Heart right ventricle (tissue), 16 donors: Measurements from ENCODE around the gene CCL25. TPM values are rescaled to one million over a fixed set of nuclear protein-coding genes. Genes with fewer than 3 reads are reported as not detected.

Experiments
- ATAC-seq, 8 donors: fragments of 200-7000 bp; cut with Tn5 transposase; one replicate each; pipeline ENCODE4 v1.9.1; 2020; ENCODE audit warnings: mild to moderate bottlenecking in 8 of 8, moderate library complexity in 8 of 8, moderate number of reproducible peaks in 1 of 8
- DNase-seq, 2 donors: peaks; one replicate each; pipeline ENCODE4 v3.0.0-alpha.2; 2020
- H3K27ac ChIP-seq, 10 donors: fragments of 200-600 bp; sonication (generic) in 2 of 10; one replicate each; pipeline versions ENCODE4 v1.5.0 to v1.8.0; 2020 to 2022; ENCODE audit warnings: mild to moderate bottlenecking in 3 of 10
- H3K27me3 ChIP-seq, 7 donors: fragments of 200-600 bp; one replicate each; pipeline ENCODE4 v1.8.0; 2021 to 2022; ENCODE audit warnings: mild to moderate bottlenecking in 2 of 7
- H3K36me3 ChIP-seq, 9 donors: fragments of 200-600 bp; sonication (generic) in 1 of 9; one replicate each; pipeline versions ENCODE4 v1.5.0 to v1.8.0; 2020 to 2022; ENCODE audit warnings: mild to moderate bottlenecking in 2 of 9
- H3K4me1 ChIP-seq, 9 donors: fragments of 200-600 bp; sonication (generic) in 1 of 9; one replicate each; pipeline versions ENCODE4 v1.5.0 to v1.8.0; 2020 to 2022; ENCODE audit warnings: mild to moderate bottlenecking in 4 of 9
- H3K4me3 ChIP-seq, 10 donors: fragments of 200-600 bp; sonication (generic) in 2 of 10; one replicate each; pipeline versions ENCODE4 v1.5.0 to v1.8.0; 2020 to 2022; ENCODE audit warnings: mild to moderate bottlenecking in 7 of 10, moderate library complexity in 2 of 10
- H3K9me3 ChIP-seq, 11 donors: fragments of 200-600 bp in 10 of 11; sonication (generic) in 2 of 11; one replicate each; pipeline versions ENCODE4 v1.5.0 to v1.8.0; 2013 to 2022; ENCODE audit warnings: mild to moderate bottlenecking in 2 of 11, control low read depth in 1 of 11, moderate library complexity in 1 of 11
- WGBS, 2 donors: extraction: QIAGEN DNeasy Blood & Tissue Kit; methylation state at CpG; one replicate each; pipeline ENCODE4 v1.1.7; 2013; ENCODE audit warnings: inconsistent platforms in 1 of 2; 5-methylcytosine and 5-hydroxymethylcytosine counted together
- intact Hi-C, 10 donors: fragments of 100-400 bp; cut with DNase I; formaldehyde crosslinking; loops; one replicate each; pipeline versions ENCODE4 v1.11.1 to v1.14.2; 2022
- polyA plus RNA-seq, 2 donors: library from polyadenylated mRNA; stranded (reverse); fragments of 200-250 nt; gene quantifications; one replicate each; pipeline ENCODE4 v1.2.3, GENCODE V29; 2013
- total RNA-seq, 10 donors: library from RNA; stranded (reverse); fragmentation: NEBNext Ultra II Directional in 3 of 10; extraction: Animal tissue kit (Norgen Biotek cat#: 25700) in 3 of 10; gene quantifications; one replicate each; pipeline versions ENCODE4 v1.2.1 to v1.2.4, GENCODE V29; 2021 to 2023
- TF ChIP-seq, protein P1 (sequence below), 9 donors: fragments of 200-600 bp; sonication (generic) in 2 of 9; IDR thresholded peaks; one replicate each; pipeline versions ENCODE4 v1.5.0 to v1.8.0; 2021 to 2022; ENCODE audit warnings: antibody characterized with exemption in 9 of 9, mild to moderate bottlenecking in 5 of 9, moderate library complexity in 1 of 9
- donor health status: Arrhythmogenic right ventricular cardiomyopathy.
- donor health status: ischemic (EF 13 %, LVEDD 7.1; RV severe dilation, severe dysfunction).
- donor health status: healthy with polysubstance abuse.
- donor health status: DM: no; HTN: yes; CAD: no.
- donor health status: DM: no; HTN: no; CAD: no.
- donor health status: ischemic (EF 25% LVEDD 6.9; RV normal size, moderate dysfunction).
- donor health status: ischemic (EF 25% LVEDD 5.7; RV mildly dilated, moderate dysfunction).
- donor health status: healthy.
- donor health status: DM: yes; HTN: yes; CAD: no.
- donor health status: Ischemic cardiomyopathy.
- donor health status: ischemic (EF 35%, LVEDD 5.7; RV mildly dilated, moderate dysfunction).
- donor health status: nonischemic (EF 11% LVEDD 7.7; RV severe dilation, severe dysfunction).
- donor health status: DM: yes; HTN: yes; CAD: no.
- donor health status: PGD.
- donor health status: ischemic (EF 29% LVEDD 5.4; RV normal size, mild dysfunction).
- donor health status: nonischemic (EF 23%, LVEDD 6.1; RV moderate dilation, normal function).

Gene CCL25
- total and polyA plus RNA-seq, 12 donors, result not detected

- Histone ChIP-seq H3K27me3 (peaks cover 0 to 37% (median 7%) of the 10 kb centered on the region in 7 donors), H3K36me3 (no peaks in the 10 kb centered on the region), H3K9me3 (peaks cover 0 to 5% (median 0%) of the 10 kb centered on the region in 11 donors), H3K4me3 (no peak overlapping the region), H3K4me1 (no peaks in the 10 kb centered on the region), H3K27ac (no peak overlapping the region)
- TF ChIP-seq, protein P1, sequence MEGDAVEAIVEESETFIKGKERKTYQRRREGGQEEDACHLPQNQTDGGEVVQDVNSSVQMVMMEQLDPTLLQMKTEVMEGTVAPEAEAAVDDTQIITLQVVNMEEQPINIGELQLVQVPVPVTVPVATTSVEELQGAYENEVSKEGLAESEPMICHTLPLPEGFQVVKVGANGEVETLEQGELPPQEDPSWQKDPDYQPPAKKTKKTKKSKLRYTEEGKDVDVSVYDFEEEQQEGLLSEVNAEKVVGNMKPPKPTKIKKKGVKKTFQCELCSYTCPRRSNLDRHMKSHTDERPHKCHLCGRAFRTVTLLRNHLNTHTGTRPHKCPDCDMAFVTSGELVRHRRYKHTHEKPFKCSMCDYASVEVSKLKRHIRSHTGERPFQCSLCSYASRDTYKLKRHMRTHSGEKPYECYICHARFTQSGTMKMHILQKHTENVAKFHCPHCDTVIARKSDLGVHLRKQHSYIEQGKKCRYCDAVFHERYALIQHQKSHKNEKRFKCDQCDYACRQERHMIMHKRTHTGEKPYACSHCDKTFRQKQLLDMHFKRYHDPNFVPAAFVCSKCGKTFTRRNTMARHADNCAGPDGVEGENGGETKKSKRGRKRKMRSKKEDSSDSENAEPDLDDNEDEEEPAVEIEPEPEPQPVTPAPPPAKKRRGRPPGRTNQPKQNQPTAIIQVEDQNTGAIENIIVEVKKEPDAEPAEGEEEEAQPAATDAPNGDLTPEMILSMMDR (IDR thresholded peaks at IDR 0.05), result no peak
- ATAC-seq, result no peak
- no peak for DNase-seq
- WGBS, 2 donors, result 94 to 95% methylated on average over 13 of the region's 13 CpGs
- intact Hi-C loops, result no loop called here
Measured at GRCh38 chr19:8086849-8087248, 34.3 kb downstream of the CCL25 start.

GRCh38 chr19:8087876-8088275 is 35.3 kb downstream of the CCL25 start:
- Histone ChIP-seq H3K4me1 (no peaks in the 10 kb centered on the region), H3K9me3 (peaks cover 0 to 5% (median 0%) of the 10 kb centered on the region in 11 donors), H3K4me3 (no peak overlapping the region), H3K27ac (no peak overlapping the region), H3K36me3 (no peaks in the 10 kb centered on the region), H3K27me3 (peaks cover 0 to 37% (median 7%) of the 10 kb centered on the region in 7 donors)
- ATAC-seq (no peak), DNase-seq (no peak)
- TF ChIP-seq, protein P1 (IDR thresholded peaks at IDR 0.05), result no peak
- 95 to 97% methylated on average over 15 of the region's 15 CpGs for WGBS, 2 donors
- intact Hi-C loops, result no loop called here

DNA sequence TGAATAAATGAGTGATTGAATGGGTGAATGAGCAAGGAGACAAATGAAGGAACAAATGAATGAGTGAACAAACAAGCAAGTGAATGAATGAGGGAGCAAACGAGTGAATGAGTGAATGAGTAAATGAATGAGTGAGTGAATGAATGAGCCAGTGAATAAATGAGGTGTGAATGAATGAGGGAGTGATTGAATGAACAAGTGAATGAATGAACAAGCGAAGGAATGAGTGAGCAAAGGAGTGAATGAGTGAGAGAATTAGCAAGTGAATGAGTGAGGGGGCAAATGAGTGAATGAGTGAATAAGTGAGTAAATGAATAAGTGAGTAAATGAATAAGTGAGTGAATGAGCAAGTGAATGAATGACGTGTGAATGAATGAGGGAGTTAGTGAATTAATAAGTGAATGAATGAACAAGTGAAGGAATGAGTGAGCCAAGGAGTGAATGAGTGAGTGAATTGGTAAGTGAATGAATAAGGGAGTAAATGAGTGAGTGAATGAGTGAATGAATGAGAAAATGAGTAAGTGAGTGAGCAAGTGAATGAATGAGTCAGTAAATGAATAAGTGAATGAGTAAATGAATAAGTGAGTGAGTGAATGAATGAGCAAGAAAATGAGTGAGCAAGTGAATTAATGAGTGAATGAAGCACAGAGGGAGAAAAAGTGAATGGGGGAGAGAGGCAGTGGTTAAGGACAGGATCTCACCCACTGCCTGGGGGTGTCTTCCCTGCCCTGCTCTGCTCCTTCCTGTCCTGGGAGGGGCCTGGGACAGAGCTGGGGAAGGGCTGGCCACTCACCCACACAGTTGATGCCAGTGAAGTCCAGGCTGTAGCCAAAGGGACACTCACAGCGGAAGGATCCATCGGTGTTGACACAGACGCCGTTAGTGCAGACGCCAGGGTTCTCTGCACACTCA is 36.4 kb downstream of the CCL25 start:
- Histone ChIP-seq H3K27me3 (peaks cover 0 to 37% (median 7%) of the 10 kb centered on the region in 7 donors), H3K4me3 (no peak overlapping the region), H3K4me1 (no peaks in the 10 kb centered on the region), H3K36me3 (no peaks in the 10 kb centered on the region), H3K27ac (no peak overlapping the region), H3K9me3 (peaks cover 0 to 11% (median 0%) of the 10 kb centered on the region in 11 donors)
- DNase-seq (no peak), ATAC-seq (no peak)
- TF ChIP-seq, protein P1 (IDR thresholded peaks at IDR 0.05), result no peak
- 58 to 76% methylated on average over 8 of the region's 8 CpGs for WGBS, 2 donors
- intact Hi-C loops, result no loop called here

- 79 to 83% methylated on average over 19 of the region's 19 CpGs for WGBS, 2 donors
- intact Hi-C loops, result no loop called here
Measured at GRCh38 chr19:8089664-8090601, 37.4 kb downstream of the CCL25 start.

More at GRCh38 chr19:8089664-8090601, 37.4 kb downstream of the CCL25 start:
- Histone ChIP-seq H3K27ac (no peak overlapping the region), H3K4me1 (no peaks in the 10 kb centered on the region), H3K4me3 (no peak overlapping the region), H3K9me3 (peaks cover 0 to 20% (median 8%) of the 10 kb centered on the region in 11 donors), H3K27me3 (peaks cover 0 to 34% (median 7%) of the 10 kb centered on the region in 7 donors), H3K36me3 (no peaks in the 10 kb centered on the region)
- ATAC-seq (peak in 1 of 8 donors; percentile 11), DNase-seq (no peak)
- TF ChIP-seq, protein P1 (IDR thresholded peaks at IDR 0.05), result no peak
